ENCODE data around the gene BAIAP2. TPM values are rescaled to one million over a fixed set of nuclear protein-coding genes. Genes with fewer than 3 reads are reported as not detected.

BAIAP2 gene
- total and polyA plus RNA-seq, 12 donors, result 3.1 to 33.4 (median 14.6) TPM

GRCh38 chr17:81009136-81009535 is 25.8 kb upstream of the BAIAP2 start:
- TF ChIP-seq, protein P1, sequence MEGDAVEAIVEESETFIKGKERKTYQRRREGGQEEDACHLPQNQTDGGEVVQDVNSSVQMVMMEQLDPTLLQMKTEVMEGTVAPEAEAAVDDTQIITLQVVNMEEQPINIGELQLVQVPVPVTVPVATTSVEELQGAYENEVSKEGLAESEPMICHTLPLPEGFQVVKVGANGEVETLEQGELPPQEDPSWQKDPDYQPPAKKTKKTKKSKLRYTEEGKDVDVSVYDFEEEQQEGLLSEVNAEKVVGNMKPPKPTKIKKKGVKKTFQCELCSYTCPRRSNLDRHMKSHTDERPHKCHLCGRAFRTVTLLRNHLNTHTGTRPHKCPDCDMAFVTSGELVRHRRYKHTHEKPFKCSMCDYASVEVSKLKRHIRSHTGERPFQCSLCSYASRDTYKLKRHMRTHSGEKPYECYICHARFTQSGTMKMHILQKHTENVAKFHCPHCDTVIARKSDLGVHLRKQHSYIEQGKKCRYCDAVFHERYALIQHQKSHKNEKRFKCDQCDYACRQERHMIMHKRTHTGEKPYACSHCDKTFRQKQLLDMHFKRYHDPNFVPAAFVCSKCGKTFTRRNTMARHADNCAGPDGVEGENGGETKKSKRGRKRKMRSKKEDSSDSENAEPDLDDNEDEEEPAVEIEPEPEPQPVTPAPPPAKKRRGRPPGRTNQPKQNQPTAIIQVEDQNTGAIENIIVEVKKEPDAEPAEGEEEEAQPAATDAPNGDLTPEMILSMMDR (IDR thresholded peaks at IDR 0.05), result no peak
- no peak for TF ChIP-seq POLR2A (IDR thresholded peaks at IDR 0.05)
- Histone ChIP-seq H3K9me3 (replicated peaks in 1 of 3) (peaks cover 0 to 3% (median 0%) of the 10 kb centered on the region in 3 donors), H3K4me3 (no peak overlapping the region), H3K27ac (no peak overlapping the region), H3K36me3 (replicated peaks in 1 of 2) (no peaks in the 10 kb centered on the region), H3K27me3 (peaks cover 3% of the 10 kb centered on the region), H3K4me1 (replicated peaks in 1 of 2) (peaks cover 4% of the 10 kb centered on the region in 2 donors)
- intact Hi-C loops (cut with DNase I), result no loop called here
- 69 to 82% (median 80%) methylated on average over 11 to 14 of the region's 14 CpGs for WGBS, 4 donors
- no peak for DNase-seq

DNA sequence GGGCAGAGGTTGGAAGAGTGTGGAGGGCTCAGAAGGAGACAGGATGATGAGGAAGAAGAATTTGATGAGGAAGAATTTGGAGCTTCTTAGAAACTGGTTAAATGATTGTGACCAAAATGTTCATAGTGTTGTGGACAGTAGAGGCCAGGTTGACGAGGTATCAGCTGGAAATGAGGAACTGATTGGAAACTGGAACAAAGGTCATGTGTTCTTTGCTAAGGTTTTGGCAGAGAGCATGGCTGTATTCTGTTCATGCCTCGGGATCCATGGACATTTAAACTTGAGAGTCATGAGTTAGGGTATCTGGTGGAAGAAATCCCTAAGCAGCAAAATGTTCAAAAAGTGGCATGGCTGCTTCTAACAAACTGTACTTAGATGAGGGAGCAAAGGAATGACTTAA is 24.0 kb upstream of the BAIAP2 start:
- Histone ChIP-seq H3K27me3 (no peaks in the 10 kb centered on the region), H3K36me3 (replicated peaks in 1 of 2) (no peaks in the 10 kb centered on the region), H3K4me1 (replicated peaks in 1 of 2) (no peaks in the 10 kb centered on the region), H3K27ac (no peak overlapping the region), H3K4me3 (no peak overlapping the region), H3K9me3 (replicated peaks in 1 of 3) (peaks cover 0 to 3% (median 0%) of the 10 kb centered on the region in 3 donors)
- no peak for DNase-seq
- TF ChIP-seq, protein P1 (IDR thresholded peaks at IDR 0.05), result no peak
- no peak for TF ChIP-seq POLR2A (IDR thresholded peaks at IDR 0.05)
- intact Hi-C loops (cut with DNase I), result no loop called here
- WGBS, 4 donors, result 79 to 87% (median 82%) methylated on average over 2 of the region's 2 CpGs

DNA sequence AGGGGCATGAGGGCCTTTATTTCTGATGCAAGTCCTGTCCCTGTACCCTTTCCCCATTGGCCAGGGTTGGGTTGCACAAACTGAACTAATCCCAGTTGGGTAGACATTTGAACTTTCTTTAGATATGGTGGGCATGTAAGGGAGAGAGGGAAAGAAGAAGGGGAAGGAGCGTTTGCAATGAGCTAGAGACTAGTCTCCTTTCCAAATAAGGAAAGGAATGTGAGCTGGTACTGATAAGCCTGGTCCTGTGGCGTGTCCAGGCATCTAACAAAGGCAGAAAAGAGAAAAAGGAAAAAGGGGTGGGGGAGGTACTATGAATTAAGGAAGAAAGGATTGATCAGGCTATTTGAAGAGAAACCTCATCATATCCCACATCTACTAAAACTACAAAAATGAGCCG is 23.0 kb upstream of the BAIAP2 start:
- no peaks in the 10 kb centered on the region for H3K36me3 ChIP-seq (replicated peaks in 1 of 2)
- H3K27ac ChIP-seq, result no peak overlapping the region
- H3K27me3 ChIP-seq, result no peaks in the 10 kb centered on the region
- TF ChIP-seq, protein P1 (IDR thresholded peaks at IDR 0.05), result no peak
- TF ChIP-seq POLR2A (IDR thresholded peaks at IDR 0.05), result no peak
- DNase-seq, result no peak
- H3K4me1 ChIP-seq (replicated peaks in 1 of 2), result no peaks in the 10 kb centered on the region
- peaks cover 0 to 3% (median 0%) of the 10 kb centered on the region in 3 donors for H3K9me3 ChIP-seq (replicated peaks in 1 of 3)
- intact Hi-C loops (cut with DNase I), result no loop called here
- no peak overlapping the region for H3K4me3 ChIP-seq
- 65 to 78% (median 70%) methylated on average over 3 of the region's 3 CpGs for WGBS, 4 donors

- peaks cover 0 to 3% (median 0%) of the 10 kb centered on the region in 3 donors for H3K9me3 ChIP-seq (replicated peaks in 1 of 3)
- H3K36me3 ChIP-seq (replicated peaks in 1 of 2), result no peaks in the 10 kb centered on the region
- H3K4me1 ChIP-seq (replicated peaks in 1 of 2), result peaks cover 0 to 4% of the 10 kb centered on the region in 2 donors
- 64 to 86% (median 83%) methylated on average over 8 to 13 of the region's 13 CpGs for WGBS, 4 donors
- no peak overlapping the region for H3K4me3 ChIP-seq
- no peaks in the 10 kb centered on the region for H3K27me3 ChIP-seq
- TF ChIP-seq, protein P1 (IDR thresholded peaks at IDR 0.05), result no peak
- no peak for TF ChIP-seq POLR2A (IDR thresholded peaks at IDR 0.05)
- H3K27ac ChIP-seq, result no peak overlapping the region
- intact Hi-C loops (cut with DNase I), result no loop called here
- DNase-seq, result no peak
These were observed 22.1 kb upstream of the BAIAP2 start for GRCh38 chr17:81012574-81013447.
